NCI-H1105 (cell line): ENCODE measurements around the gene TOMT.
A peak's percentile ranks its signal among the peaks of the same experiment; 100 is the strongest.

ENCODE experiments used
- DNase-seq: peaks from one replicate; lab custom pipeline; 2025; lab: John Stamatoyannopoulos, UW

The TOMT gene, protein sequence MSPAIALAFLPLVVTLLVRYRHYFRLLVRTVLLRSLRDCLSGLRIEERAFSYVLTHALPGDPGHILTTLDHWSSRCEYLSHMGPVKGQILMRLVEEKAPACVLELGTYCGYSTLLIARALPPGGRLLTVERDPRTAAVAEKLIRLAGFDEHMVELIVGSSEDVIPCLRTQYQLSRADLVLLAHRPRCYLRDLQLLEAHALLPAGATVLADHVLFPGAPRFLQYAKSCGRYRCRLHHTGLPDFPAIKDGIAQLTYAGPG

DNA sequence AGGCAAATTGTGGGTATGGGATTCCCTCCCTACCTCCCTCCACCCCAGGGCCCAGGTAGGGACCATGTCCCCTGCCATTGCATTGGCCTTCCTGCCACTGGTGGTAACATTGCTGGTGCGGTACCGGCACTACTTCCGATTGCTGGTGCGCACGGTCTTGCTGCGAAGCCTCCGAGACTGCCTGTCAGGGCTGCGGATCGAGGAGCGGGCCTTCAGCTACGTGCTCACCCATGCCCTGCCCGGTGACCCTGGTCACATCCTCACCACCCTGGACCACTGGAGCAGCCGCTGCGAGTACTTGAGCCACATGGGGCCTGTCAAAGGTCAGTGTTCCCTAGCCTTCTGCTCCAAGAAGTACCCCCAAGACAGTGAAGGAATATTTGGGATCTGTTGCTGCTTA is at the start of gene TOMT:
TOMT (plus strand) TSS at position 37 of the 400 bp plus-strand sequence; CDS start at position 65, 28 bp downstream.
- DNase-seq: no peak

DNA sequence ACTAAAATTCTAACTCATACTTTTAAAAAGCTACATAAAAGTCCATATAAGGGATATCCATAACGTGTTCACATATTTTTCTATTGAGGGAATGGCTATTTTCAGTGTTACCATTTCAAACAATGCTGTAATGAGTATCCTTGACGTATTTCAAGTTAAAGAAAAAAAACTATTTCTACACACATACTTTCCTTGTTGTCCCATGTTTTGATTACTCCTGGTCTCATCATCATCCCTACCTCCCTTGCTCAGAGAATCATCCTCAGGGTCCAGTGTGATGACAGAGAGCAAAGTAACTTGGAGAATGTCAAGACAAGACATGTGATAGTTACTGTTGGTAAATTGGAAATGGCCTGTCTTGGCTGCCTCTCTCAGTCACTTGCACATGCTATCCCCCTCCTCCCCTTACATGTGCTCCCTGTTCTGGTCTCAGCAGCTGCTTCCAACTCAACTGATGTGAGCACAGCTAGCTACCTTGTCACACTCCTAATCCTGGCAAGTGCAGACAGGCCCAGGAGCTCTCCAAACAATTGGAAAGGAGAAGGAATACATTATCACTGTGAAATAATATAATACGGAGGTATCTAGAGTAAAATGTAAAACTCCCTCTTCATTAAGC is 47.2 kb upstream of the TOMT start:
- peak; percentile 82 for DNase-seq

DNA sequence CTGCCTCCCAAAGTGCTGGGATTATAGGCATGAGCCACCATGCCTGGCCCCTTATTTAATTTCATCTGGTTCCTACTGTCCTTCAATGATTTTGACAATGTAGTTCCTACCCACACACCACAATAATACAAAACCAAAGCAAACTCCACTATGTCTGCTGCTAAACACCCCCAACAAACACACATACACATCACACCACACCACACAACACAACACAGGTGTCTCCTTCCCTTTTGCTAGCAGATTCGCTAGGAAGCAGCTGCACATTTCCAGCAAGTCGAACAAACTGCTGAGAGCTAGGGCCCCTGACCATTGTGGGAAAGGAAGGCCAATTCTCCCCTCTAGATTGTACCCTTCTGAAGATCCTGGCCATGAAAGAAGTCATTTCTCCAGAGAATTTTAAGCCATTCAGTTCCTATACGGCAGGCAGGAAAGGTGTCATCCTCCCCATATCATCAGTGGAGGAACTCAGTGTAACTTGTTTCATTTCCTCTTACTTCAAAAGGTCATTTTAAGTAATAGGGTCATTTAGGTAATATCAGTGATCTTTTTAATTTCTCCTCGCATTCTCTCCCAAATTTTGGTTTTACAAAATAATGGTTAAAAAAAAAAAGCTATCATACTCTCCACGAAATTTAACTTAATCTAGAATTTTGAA is 43.9 kb upstream of the TOMT start:
- DNase-seq: no peak

- no peak for DNase-seq
These were observed 38.9 kb upstream of the TOMT start for GRCh38 chr11:72066855-72067254.

GRCh38 chr11:72067266-72067665 is 38.5 kb upstream of the TOMT start:
- no peak for DNase-seq

GRCh38 chr11:72067676-72068075 is 38.0 kb upstream of the TOMT start:
- no peak for DNase-seq

- DNase-seq: no peak
These were observed 36.5 kb upstream of the TOMT start for GRCh38 chr11:72069200-72069599.

DNA sequence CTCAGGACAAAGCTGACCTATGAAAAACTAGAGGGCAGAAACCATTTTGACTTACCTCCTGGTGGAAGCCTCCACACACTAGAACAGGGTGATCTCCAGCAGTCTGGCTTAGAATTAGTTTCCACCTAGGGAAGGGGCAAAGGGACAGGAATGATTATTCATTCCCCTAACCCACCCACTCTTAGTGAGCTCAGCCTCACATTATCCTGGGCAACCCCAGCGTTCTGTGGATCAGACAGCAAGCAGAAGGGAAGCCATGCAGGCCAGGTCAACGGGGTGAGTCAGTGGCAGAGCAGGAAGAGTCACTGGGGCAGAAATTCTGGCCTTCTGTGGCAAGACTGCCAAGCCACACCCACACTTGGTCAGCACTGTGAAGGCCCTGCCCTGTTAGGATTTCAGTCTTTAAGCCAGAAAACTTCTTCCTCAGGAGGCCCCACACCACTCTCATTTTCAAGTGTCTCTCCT is 35.9 kb upstream of the TOMT start:
- DNase-seq: no peak

DNA sequence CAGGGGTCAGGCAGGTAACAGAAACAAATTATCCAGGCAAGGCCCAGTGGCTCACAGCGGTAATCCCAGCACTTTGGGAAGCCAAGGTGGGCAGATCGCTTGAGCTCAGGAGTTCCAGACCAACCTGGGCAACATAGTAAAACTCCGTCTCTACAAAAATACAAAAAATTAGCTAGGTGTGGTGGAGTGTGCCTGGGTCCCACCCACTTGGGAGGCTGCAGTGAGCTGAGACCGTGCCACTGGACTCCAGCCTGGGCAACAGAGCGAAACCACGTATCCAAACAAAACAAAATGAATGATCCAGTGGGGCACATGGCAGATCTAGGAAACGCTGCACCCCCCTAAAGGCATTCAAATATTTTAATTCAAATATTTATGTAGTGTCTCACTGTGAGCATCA is 35.2 kb upstream of the TOMT start:
- DNase-seq: no peak

- no peak for DNase-seq
These were observed 33.4 kb upstream of the TOMT start for GRCh38 chr11:72072348-72072747.

DNA sequence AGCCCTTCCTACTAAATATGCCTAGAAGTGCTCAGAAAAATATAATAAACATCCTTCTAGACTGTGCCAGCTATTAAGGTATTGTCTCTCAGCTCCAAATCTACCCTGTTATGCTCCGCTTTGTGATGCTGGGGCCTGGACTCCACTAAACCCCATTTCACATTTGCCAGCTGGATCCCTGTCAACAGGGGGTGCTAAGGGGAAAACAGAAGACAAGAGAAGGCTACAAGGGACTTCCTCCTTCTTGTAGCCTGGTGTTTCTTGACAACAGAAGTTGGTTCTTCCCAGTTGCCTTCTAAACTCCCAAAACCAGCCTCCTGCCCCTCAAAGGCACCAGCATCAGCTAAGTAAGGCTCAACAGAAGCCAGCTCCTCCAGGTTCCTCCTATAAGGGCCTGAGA is 30.6 kb upstream of the TOMT start:
- no peak for DNase-seq

GRCh38 chr11:72075756-72076155 is 30.0 kb upstream of the TOMT start:
- DNase-seq: no peak

DNA sequence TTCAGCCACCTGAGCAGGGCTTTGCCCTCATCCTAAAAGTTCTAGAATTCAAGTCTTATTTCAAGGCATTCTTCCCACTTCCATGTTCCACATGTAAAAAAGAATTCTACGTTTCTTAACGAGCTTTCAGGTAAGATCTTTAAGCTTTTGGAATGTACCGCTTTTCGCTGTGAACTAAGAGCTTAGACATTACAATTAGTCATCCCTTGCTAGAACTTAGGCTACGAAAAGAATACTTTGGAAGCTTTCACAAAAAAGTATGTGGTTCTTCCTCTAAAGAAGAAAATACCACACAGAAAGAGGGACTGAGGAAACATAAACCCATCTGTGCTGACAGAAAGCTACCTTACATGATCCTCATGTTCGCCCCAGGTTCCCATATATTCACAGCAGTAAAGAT is 27.2 kb upstream of the TOMT start:
- DNase-seq: no peak

DNA sequence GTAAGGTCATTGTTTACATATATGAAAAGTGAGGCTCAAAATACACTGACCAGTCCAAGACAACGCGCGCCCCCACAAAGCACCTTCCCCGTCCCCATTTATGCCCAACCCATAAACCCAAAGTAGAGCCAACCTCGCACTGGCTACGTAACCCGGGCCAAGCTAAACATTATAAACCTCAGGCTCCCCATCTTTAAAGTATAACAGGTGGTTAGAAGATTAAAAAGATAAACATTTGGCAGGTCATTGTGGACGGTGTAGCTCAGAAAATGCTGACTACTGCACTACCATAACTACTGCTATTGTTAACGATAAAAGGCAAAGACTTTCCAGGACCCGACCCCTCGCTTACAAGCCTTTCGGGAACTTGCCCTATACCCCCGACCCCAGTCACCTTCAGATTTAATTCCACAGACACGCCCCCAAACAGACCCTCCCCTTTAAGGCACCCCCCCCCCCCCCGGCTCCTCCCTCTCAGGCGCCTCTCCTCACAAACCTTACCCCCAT is 25.9 kb upstream of the TOMT start:
- peak; percentile 72 for DNase-seq

DNA sequence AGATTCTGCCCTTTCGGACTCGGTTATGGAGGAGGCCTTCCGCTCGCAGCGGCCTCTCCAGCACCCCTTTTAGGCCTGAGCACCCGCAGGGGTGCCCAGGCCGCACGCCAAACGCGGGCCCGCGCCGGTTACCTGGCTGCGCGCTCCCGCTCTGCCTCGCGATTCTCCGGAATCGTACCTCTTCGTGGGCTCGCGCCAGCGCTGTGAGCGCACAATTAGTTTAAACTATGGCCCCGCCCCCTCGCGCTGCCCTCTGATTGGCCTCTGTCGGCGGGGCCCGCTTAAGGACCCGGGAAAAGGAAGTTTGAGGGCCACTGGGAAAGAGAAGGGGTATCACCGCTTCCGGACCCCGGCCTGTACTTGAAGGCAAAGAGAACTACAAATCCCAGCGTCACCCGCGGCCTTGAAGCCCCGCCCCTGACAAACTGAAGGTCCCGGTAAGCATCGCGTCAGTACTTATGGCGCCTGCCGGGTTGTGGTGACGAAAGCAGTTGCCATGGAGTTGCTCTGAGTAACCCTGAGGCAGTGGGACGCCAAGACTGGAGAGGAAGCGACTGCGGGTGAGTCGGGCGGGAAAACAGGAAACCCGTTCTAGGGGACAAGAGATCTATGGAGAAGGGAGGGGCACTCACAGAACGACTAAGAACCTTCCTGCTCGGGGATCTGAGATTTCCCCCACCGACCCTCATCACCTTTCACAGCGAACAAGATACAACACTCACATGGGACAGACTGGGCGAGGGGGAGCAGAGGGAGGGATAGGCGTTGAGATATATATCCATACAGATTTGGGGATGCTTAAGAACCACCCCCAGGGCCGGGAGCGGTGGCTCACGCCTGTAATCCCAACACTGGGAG is 25.2 kb upstream of the TOMT start, which contains the start of the genes LRRC51 and NUMA1:
LRRC51 (plus strand) TSS at position 525 of the 858 bp plus-strand sequence. CDS start 8,234 bp downstream, outside the sequence.
NUMA1 (minus strand) TSS at position 217 of the 858 bp plus-strand sequence. CDS start 44,599 bp downstream, outside the sequence.
- DNase-seq: peak; percentile 100

DNA sequence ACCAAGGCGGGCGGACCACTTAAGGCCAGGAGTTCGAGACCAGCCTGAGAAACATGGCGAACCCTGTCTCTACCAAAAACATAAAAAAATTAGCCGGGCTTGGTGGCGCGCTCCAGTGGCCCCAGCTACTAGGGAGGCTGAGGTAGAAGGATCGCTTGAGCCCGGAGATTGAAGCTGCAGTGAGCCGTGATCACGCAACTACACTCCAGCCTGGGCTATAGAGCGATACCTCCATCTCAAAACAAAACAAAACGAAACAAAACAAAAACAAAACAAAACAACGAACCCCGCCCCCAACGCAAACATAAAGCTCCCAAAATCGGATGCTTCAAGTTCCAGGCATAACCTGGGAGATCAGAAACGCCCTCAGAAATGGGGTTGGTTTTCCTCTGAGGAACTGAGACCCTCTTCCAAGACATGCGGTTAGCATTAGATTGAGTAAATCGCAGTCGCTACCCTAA is 24.5 kb upstream of the TOMT start:
- DNase-seq: no peak

DNA sequence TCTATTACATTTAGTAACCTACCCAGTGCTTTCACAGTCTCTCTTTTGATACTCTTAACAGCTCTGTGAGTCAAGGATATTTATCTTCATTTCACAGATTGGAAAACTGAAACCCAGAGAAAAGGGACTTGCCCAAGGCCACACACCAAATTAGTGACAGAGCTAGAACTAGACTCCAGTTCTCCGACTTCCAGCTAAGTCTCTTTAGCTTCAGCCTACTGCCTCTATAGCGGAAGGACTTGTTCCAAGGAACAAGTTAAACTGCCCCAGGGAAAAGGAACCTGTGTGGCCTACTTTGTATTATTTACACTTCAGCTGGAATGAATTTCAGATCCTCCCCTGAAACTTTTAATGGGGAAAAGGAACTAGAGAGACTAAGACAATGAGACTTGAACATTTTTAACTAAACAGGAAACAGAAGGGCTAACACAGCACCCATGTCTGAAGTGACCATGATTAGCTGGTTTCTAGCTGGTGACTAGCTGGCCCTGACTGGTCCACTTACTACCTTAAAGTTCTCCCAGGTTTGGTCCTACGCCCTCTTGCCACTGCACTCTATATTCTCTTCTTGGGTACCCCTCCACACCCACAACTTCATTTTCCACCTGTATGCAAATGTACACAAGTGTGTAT is 23.8 kb upstream of the TOMT start:
- no peak for DNase-seq

GRCh38 chr11:72083414-72083813 is 22.3 kb upstream of the TOMT start:
- DNase-seq: no peak

DNA sequence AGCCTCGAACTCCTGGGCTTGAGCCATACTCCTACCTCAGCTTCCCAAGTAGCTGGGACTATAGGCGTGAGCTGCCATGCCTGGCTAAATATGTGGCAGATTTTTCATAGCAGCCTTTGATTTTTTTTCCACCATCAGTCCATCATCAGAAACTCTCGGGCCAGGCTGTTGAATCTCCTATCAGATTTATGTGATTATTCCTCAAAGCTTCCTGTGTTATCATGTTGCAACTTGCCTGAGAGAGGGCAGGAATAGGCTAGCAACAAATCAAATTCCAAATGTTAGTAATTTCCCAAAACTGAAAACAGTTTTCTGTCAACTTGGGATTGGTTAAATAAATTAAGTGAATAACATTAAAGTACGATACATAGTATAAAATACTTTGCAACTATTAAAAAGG is 21.6 kb upstream of the TOMT start:
- no peak for DNase-seq

GRCh38 chr11:72084965-72085364 is 20.8 kb upstream of the TOMT start:
- DNase-seq: no peak

- DNase-seq: no peak
These were observed 19.9 kb upstream of the TOMT start for GRCh38 chr11:72085621-72086351.
